Endometrium (tissue), 2 donors: ENCODE measurements around the gene SPRED3.
"Not testable (repeated sequence)": the region's sequence is repeated elsewhere in the genome, so short reads cannot be mapped to it uniquely, and the experiment has no call there.

Experiments used
- FAIRE-seq: peaks from 2 replicates; lab custom pipeline; 2012; peaks lifted over from hg19 to GRCh38; lab: Jason Lieb, UNC
- donor health status: control.
- donor health status: control.

SPRED3 gene

GRCh38 chr19:38388349-38389100, at the start of gene SPRED3:
Gene SPRED3 (plus strand): TSS chr19:38388697. CDS start chr19:38390303, 1,606 bp downstream.
- no peak for FAIRE-seq

GRCh38 chr19:38339011-38339410, 49.5 kb upstream of the SPRED3 start:
- not testable (repeated sequence) for FAIRE-seq

- no peak for FAIRE-seq
Measured at GRCh38 chr19:38340927-38341326, 47.6 kb upstream of the SPRED3 start.

- FAIRE-seq: no peak
Measured at GRCh38 chr19:38346837-38347236, 41.7 kb upstream of the SPRED3 start.

- no peak for FAIRE-seq
Measured at GRCh38 chr19:38350883-38351282, 37.6 kb upstream of the SPRED3 start.

GRCh38 chr19:38351865-38352395, 36.6 kb upstream of the SPRED3 start:
- FAIRE-seq: no peak

GRCh38 chr19:38352611-38353010, 35.9 kb upstream of the SPRED3 start:
- FAIRE-seq: no peak

GRCh38 chr19:38355728-38356725, 32.5 kb upstream of the SPRED3 start:
- FAIRE-seq: no peak

GRCh38 chr19:38358071-38358470, 30.4 kb upstream of the SPRED3 start:
- FAIRE-seq: no peak

GRCh38 chr19:38359242-38360021, 29.1 kb upstream of the SPRED3 start:
- FAIRE-seq: no peak

- no peak for FAIRE-seq
Measured at GRCh38 chr19:38360351-38360750, 28.1 kb upstream of the SPRED3 start.

- FAIRE-seq: no peak
Measured at GRCh38 chr19:38360839-38361631, 27.5 kb upstream of the SPRED3 start.

- no peak for FAIRE-seq
Measured at GRCh38 chr19:38361633-38362075, 26.8 kb upstream of the SPRED3 start.

GRCh38 chr19:38362076-38362945, 26.2 kb upstream of the SPRED3 start:
- no peak for FAIRE-seq

- not testable (repeated sequence) for FAIRE-seq
Measured at GRCh38 chr19:38362946-38363688, 25.4 kb upstream of the SPRED3 start.

GRCh38 chr19:38367041-38367440, 21.5 kb upstream of the SPRED3 start:
- no peak for FAIRE-seq

- no peak for FAIRE-seq
Measured at GRCh38 chr19:38369584-38369983, 18.9 kb upstream of the SPRED3 start.

- no peak for FAIRE-seq
Measured at GRCh38 chr19:38370299-38370698, 18.2 kb upstream of the SPRED3 start.

GRCh38 chr19:38371081-38371480, 17.4 kb upstream of the SPRED3 start:
- no peak for FAIRE-seq
